B cell (primary cell): ENCODE results near the gene PROM1. TPM values are rescaled to one million over a fixed set of nuclear protein-coding genes. Genes with fewer than 3 reads are reported as not detected.

Experiments used
- ATAC-seq: fragments of 200-7000 bp; cut with Tn5 transposase; one replicate; pipeline ENCODE4 v1.10.0; 2021; ENCODE audit warnings: low read depth, mild to moderate bottlenecking, moderate number of reproducible peaks, moderate library complexity
- CTCF ChIA-PET: fragments of 350-600 bp; sonication (Branson Sonifier 250); formaldehyde crosslinking; loops from one replicate; lab custom pipeline; 2021; ENCODE audit warnings: antibody characterized with exemption, inconsistent platforms; lab: Charles Lee
- POLR2A ChIA-PET: fragments of 350-600 bp; sonication (Branson Sonifier 250); formaldehyde crosslinking; loops from one replicate; lab custom pipeline; 2021; ENCODE audit warnings: antibody characterized with exemption; lab: Charles Lee
- DNase-seq: peaks from one replicate; pipeline ENCODE4 v3.0.0; 2013
- H2AFZ ChIP-seq: 2 replicates; pipeline ENCODE4 v1.6.1; 2012; ENCODE audit warnings: mild to moderate bottlenecking, low read depth, low read length; ENCODE audit not compliant: insufficient read depth, poor library complexity, severe bottlenecking
- H3K27ac ChIP-seq, 2 donors: 1 replicate in 1 of 2; 2 replicates in 1 of 2; pipeline ENCODE4 v1.5.1; 2012 to 2013; ENCODE audit warnings: low read length in 2 of 2, mild to moderate bottlenecking in 2 of 2, moderate library complexity in 1 of 2
- H3K27me3 ChIP-seq, 4 experiments: fragments of 200-600 bp in 1 of 4; sonication (generic) in 1 of 4; replicated peaks in 1 of 4; 1 replicate in 2 of 4; 2 replicates in 2 of 4; pipeline versions ENCODE4 v1.6.1 to v1.7.0; 2013 to 2016; ENCODE audit warnings: low read length in 3 of 4, mild to moderate bottlenecking in 2 of 4, mixed read lengths in 1 of 4, moderate library complexity in 1 of 4; ENCODE audit not compliant: insufficient read depth in 4 of 4, control insufficient read depth in 3 of 4; ENCODE audit errors: control extremely low read depth in 1 of 4
- H3K36me3 ChIP-seq, 2 experiments: replicated peaks in 1 of 2; 1 replicate in 1 of 2; 2 replicates in 1 of 2; pipeline versions ENCODE4 v1.6.1 to v1.7.1; 2013; ENCODE audit warnings: low read length in 1 of 2; ENCODE audit not compliant: insufficient read depth in 2 of 2, control insufficient read depth in 1 of 2; ENCODE audit errors: control extremely low read depth in 1 of 2, extremely low read depth in 1 of 2
- H3K4me1 ChIP-seq, 2 donors: fragments of 200-600 bp in 1 of 2; sonication (generic) in 1 of 2; 1 replicate in 1 of 2; 2 replicates in 1 of 2; pipeline versions ENCODE4 v1.5.1 to v1.6.1; 2013 to 2017; ENCODE audit warnings: low read length in 2 of 2; ENCODE audit not compliant: control insufficient read depth in 2 of 2, insufficient read depth in 2 of 2
- H3K4me2 ChIP-seq: replicated peaks from 2 replicates; pipeline ENCODE3; 2012; ENCODE audit warnings: mild to moderate bottlenecking, low read depth, low read length; ENCODE audit not compliant: poor library complexity, severe bottlenecking
- H3K4me3 ChIP-seq, 5 experiments: fragments of 200-600 bp in 1 of 5; sonication (generic) in 1 of 5; 1 replicate in 3 of 5; 2 replicates in 2 of 5; pipeline versions ENCODE4 v1.5.1 to v1.7.0; 2011 to 2016; ENCODE audit warnings: low read length in 4 of 5, mild to moderate bottlenecking in 4 of 5, low read depth in 2 of 5, control low read depth in 1 of 5, moderate library complexity in 1 of 5; ENCODE audit not compliant: insufficient read depth in 1 of 5; ENCODE audit errors: control extremely low read depth in 1 of 5, extremely low read depth in 1 of 5
- H3K79me2 ChIP-seq: fragments of 200-600 bp; sonication (generic); one replicate; pipeline ENCODE4 v1.6.0; 2016; ENCODE audit warnings: low read length; ENCODE audit not compliant: control insufficient read depth, insufficient read depth
- H3K9ac ChIP-seq: fragments of 200-600 bp; sonication (generic); 2 replicates; pipeline ENCODE4 v1.6.1; 2017; ENCODE audit warnings: mild to moderate bottlenecking, low read length, moderate library complexity
- H3K9me3 ChIP-seq, 3 donors: one replicate each; pipeline versions ENCODE4 v1.6.1 to v1.7.1; 2013; ENCODE audit warnings: low read length in 2 of 3; ENCODE audit not compliant: control insufficient read depth in 2 of 3, insufficient read depth in 1 of 3; ENCODE audit errors: control extremely low read depth in 1 of 3
- H4K20me1 ChIP-seq: 2 replicates; pipeline ENCODE4 v1.6.0; 2012; ENCODE audit warnings: mild to moderate bottlenecking, low read length; ENCODE audit not compliant: insufficient read depth, control insufficient read depth, poor library complexity, severe bottlenecking
- H3K27ac Mint-ChIP-seq: one replicate; pipeline ENCODE4 v1.8.0; 2021; ENCODE audit warnings: mixed read lengths
- H3K27me3 Mint-ChIP-seq: one replicate; pipeline ENCODE4 v1.8.0; 2021; ENCODE audit warnings: mixed read lengths
- H3K4me1 Mint-ChIP-seq: one replicate; pipeline ENCODE4 v1.8.0; 2021; ENCODE audit warnings: mixed read lengths
- H3K4me3 Mint-ChIP-seq: one replicate; pipeline ENCODE4 v1.8.0; 2021; ENCODE audit warnings: mixed read lengths
- H3K9me3 Mint-ChIP-seq: one replicate; pipeline ENCODE4 v1.8.0; 2022; ENCODE audit warnings: mixed read lengths; ENCODE audit not compliant: insufficient read depth
- CTCF ChIP-seq: fragments of 200-600 bp; IDR thresholded peaks from one replicate; pipeline ENCODE4 v1.8.0; 2022; ENCODE audit warnings: antibody characterized with exemption, mild to moderate bottlenecking
- EZH2 ChIP-seq: IDR thresholded peaks from 2 replicates; pipeline ENCODE4 v1.6.1; 2012; ENCODE audit warnings: borderline replicate concordance, low read depth, mild to moderate bottlenecking, moderate library complexity, low read length; ENCODE audit not compliant: insufficient read depth, poor library complexity, severe bottlenecking
- WGBS: methylation state at CpG from one replicate; pipeline ENCODE4 v1.1.5; 2013; ENCODE audit warnings: missing lambda C conversion rate; ENCODE audit not compliant: insufficient coverage; 5-methylcytosine and 5-hydroxymethylcytosine counted together
- intact Hi-C: fragments of 100-400 bp; cut with micrococcal nuclease; formaldehyde crosslinking; loops from one replicate; pipeline ENCODE4 v1.10.0; 2022
- polyA plus RNA-seq: library from polyadenylated mRNA; depleted of rRNA; stranded (reverse); fragments of >200 nt; gene quantifications from 2 replicates; pipeline ENCODE4 v1.2.3, GENCODE V29; 2012
- total RNA-seq, 2 donors: library from RNA; stranded (reverse); fragments of 120-200 nt in 1 of 2; gene quantifications; 1 replicate in 1 of 2; 2 replicates in 1 of 2; pipeline versions ENCODE4 v1.2.3 to v1.2.4, GENCODE V29; 2013 to 2022

PROM1 gene
- total and polyA plus RNA-seq, 2 donors (not counting 1 experiment from before 2014, with no cell fraction given) = 0.04 TPM; not detected in 1

- no peak overlapping the region for H3K4me2 ChIP-seq
- TF ChIP-seq CTCF = no peak
- TF ChIP-seq EZH2 = no peak
- H3K9me3 Mint-ChIP-seq = peaks cover 2% of the 10 kb centered on the region
- no peak overlapping the region for H3K27ac ChIP-seq
- 59% methylated on average over 4 of the region's 4 CpGs for WGBS
- intact Hi-C loops = no loop called here
- H4K20me1 ChIP-seq = no peaks in the 10 kb centered on the region
- no peak overlapping the region for H3K4me3 Mint-ChIP-seq
- peaks cover 11 to 12% of the 10 kb centered on the region in 2 donors for H3K4me1 ChIP-seq
- H3K9ac ChIP-seq = no peak overlapping the region
- peaks cover 0 to 34% (median 17%) of the 10 kb centered on the region in 4 experiments for H3K27me3 ChIP-seq
- H2AFZ ChIP-seq = no peak overlapping the region
- H3K27ac Mint-ChIP-seq = no peak overlapping the region
- ChIA-PET CTCF (no interaction called here), POLR2A (no interaction called here)
- ATAC-seq = no peak
- H3K9me3 ChIP-seq = peaks cover 0 to 13% (median 0%) of the 10 kb centered on the region in 3 donors
- no peaks in the 10 kb centered on the region for H3K79me2 ChIP-seq
- no peak for DNase-seq
- H3K4me1 Mint-ChIP-seq = peaks cover 12% of the 10 kb centered on the region
- peaks cover 39% of the 10 kb centered on the region for H3K27me3 Mint-ChIP-seq
- no peaks in the 10 kb centered on the region for H3K36me3 ChIP-seq
- H3K4me3 ChIP-seq = no peak overlapping the region
Observed at GRCh38 chr4:16077786-16078185, 6.0 kb downstream of the PROM1 start.

GRCh38 chr4:16075975-16076757 is 7.7 kb downstream of the PROM1 start:
- Histone ChIP-seq H3K27me3 (peaks cover 0 to 22% (median 5%) of the 10 kb centered on the region in 4 experiments), H3K4me1 (no peaks in the 10 kb centered on the region), H4K20me1 (no peaks in the 10 kb centered on the region), H3K4me3 (no peak overlapping the region), H3K27ac (no peak overlapping the region), H3K9ac (no peak overlapping the region), H3K36me3 (no peaks in the 10 kb centered on the region), H2AFZ (no peak overlapping the region), H3K4me2 (no peak overlapping the region), H3K9me3 (peaks cover 0 to 4% (median 0%) of the 10 kb centered on the region in 3 donors), H3K79me2 (no peaks in the 10 kb centered on the region)
- H3K4me3 Mint-ChIP-seq = no peak overlapping the region
- H3K27me3 Mint-ChIP-seq = peaks cover 33% of the 10 kb centered on the region
- no peak for TF ChIP-seq EZH2
- TF ChIP-seq CTCF = no peak
- ATAC-seq (no peak), DNase-seq (no peak)
- peaks cover 2% of the 10 kb centered on the region for H3K9me3 Mint-ChIP-seq
- intact Hi-C loops = no loop called here
- WGBS = 83% methylated on average over 7 of the region's 8 CpGs
- POLR2A ChIA-PET = no interaction called here
- no peak overlapping the region for H3K27ac Mint-ChIP-seq
- CTCF ChIA-PET = no interaction called here
- H3K4me1 Mint-ChIP-seq = no peaks in the 10 kb centered on the region
